Heart left ventricle (tissue), 13 donors: ENCODE measurements around the gene WDHD1.

Source experiments
- CTCF ChIP-seq, 12 donors: fragments of 200-600 bp; sonication (generic) in 4 of 12; IDR thresholded peaks; one replicate each; pipeline versions ENCODE4 v1.5.0 to v1.8.0; 2018 to 2022; ENCODE audit warnings: antibody characterized with exemption in 12 of 12, mild to moderate bottlenecking in 5 of 12
- POLR2A ChIP-seq, 2 donors: fragments of 450-650 bp; IDR thresholded peaks; one replicate each; pipeline ENCODE4 v1.6.1; 2017; ENCODE audit warnings: antibody characterized with exemption in 2 of 2, mild to moderate bottlenecking in 2 of 2, moderate library complexity in 2 of 2
- donor health status: ischemic (EF 13 %, LVEDD 7.1; RV severe dilation, severe dysfunction).
- donor health status: DM: no; HTN: yes; CAD: no.
- donor health status: DM: no; HTN: no; CAD: no.
- donor health status: ischemic (EF 25% LVEDD 6.9; RV normal size, moderate dysfunction).
- donor health status: ischemic (EF 25% LVEDD 5.7; RV mildly dilated, moderate dysfunction).
- donor health status: ischemic (EF 35%, LVEDD 5.7; RV mildly dilated, moderate dysfunction).
- donor health status: nonischemic (EF 11% LVEDD 7.7; RV severe dilation, severe dysfunction).
- donor health status: DM: yes; HTN: yes; CAD: no.
- donor health status: PGD.
- donor health status: ischemic (EF 29% LVEDD 5.4; RV normal size, mild dysfunction).
- donor health status: nonischemic (EF 23%, LVEDD 6.1; RV moderate dilation, normal function).

GRCh38 chr14:54955143-54955542 lies 71.8 kb downstream of the WDHD1 start:
- TF ChIP-seq CTCF (IDR thresholded peaks at IDR 0.05): no peak
- TF ChIP-seq POLR2A (IDR thresholded peaks at IDR 0.05): no peak
